ENCODE data around the gene TUBB6.

The TUBB6 gene

DNA sequence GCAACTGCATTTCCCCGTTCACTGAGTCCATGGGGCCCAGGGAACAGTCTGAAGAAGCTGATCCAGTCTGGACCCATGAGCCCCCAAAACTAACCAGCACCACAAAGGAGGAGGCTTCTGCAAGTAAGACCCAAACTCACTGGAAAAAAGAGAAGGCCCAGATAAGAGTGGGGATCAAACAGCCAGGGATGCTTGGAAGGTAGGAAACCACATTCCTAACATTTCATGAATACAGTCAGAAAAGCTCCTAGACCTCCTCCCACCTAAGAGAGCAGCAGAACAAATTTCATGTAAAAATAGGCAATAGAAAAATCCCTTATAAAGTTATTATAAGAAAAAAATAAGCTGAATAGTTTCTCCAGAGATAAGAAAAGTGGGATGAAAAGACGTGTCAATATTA, 30.3 kb downstream of the TUBB6 start:
- DNase-seq (ENCODE audit: low spot score) = no peak

DNA sequence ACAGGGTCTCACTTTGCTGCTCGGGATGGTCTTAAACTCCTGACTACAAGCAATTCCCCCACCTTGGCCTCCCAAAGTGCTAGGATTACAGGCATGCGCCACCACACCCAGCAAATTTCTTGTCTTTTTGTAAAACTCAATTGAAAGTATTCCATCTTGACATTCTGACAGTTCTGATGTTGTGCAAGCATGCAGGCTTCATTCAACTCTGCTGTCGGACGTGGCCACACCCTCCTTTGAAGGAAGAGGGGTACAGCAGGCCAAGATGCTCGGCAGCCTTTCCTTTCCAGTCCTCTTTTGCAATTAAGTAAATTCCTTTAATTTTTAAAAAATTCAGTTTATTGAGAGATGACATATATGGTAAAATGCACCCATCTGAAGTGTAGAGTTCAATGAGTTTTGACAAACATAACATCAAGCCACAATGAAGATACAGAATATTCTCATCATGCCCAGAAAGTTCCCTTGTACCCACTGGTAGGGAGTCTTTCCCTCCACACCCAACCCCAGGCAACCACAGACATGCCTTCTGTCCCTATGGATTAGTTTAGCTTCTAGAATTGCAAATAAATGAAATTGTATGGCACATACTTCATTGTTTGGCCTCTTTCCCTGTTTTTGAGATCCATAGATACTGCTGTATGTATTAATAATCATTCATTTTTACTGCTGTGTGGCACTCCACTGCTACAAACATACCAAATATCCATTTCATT, 33.1 kb downstream of the TUBB6 start:
- DNase-seq (ENCODE audit: low spot score) = no peak

DNA sequence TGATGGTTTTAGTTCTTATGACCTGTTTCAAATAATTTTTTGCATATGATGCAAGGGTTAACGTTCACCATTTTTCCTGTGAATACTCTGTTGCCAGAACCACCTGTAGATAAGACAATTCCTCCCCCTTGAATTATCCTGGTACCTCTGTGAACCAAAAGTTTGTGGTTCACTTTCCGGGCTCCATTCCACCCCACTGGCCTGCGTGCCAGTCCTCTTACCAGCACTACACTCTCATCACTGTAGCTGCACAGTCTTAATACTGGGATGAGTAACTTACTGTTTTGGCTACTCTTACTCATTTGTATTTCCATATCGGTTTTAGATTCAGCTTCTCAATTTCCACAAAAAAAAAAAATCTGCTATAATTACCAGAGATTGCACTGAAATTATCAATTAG, 34.6 kb downstream of the TUBB6 start:
- no peak for DNase-seq (ENCODE audit: low spot score)

DNA sequence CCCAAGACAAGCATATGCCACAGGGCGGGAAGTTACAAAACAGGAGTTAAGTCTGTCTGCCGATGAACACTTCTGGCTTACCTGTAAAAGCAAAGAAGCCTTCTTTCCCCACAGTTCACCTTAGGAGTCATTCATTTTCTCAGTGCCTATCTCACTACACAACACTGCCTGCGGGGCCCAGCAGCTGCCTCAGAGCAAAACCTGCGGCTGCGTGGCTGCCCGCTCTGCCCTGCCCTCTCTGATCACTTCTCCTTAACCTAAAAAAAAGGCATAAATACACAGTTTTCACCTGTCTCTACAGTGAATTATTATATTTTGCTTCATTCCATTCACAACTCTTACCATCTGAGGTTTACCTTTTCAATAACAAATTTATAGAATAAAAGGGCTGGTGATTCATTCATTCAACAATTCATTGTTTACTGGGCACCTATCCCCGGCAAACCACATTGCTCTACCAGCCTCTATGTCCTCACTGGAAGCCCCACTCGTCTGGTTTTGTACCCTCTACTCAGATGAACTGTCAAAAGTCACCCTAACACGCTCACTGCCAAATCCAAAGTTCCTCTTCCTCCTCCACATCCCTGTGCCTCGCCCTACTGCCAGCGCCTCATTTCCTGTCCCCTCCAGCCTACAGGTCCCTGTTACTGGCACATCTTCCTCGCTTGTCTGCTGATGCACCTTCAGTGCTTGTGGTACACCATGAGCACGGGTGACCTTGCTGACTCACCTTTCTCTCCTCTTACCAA, 37.6 kb downstream of the TUBB6 start:
- DNase-seq (ENCODE audit: low spot score) = no peak

DNA sequence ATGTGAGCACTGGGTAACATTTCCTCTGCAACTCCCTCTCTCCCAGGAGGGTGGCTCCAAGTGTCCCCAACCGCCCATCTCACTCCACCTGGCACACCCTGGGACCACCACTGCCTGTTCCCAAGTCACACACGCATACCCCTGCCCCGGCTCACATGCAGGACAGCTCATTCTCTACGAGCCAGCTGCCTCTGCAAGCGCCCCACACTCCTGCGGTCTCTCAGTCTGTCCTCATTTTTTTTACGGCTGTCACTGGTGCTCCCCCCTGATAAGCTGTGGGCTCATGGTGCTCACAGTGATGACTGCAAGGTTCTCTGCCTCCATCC, 38.2 kb downstream of the TUBB6 start:
- no peak for DNase-seq (ENCODE audit: low spot score)

DNA sequence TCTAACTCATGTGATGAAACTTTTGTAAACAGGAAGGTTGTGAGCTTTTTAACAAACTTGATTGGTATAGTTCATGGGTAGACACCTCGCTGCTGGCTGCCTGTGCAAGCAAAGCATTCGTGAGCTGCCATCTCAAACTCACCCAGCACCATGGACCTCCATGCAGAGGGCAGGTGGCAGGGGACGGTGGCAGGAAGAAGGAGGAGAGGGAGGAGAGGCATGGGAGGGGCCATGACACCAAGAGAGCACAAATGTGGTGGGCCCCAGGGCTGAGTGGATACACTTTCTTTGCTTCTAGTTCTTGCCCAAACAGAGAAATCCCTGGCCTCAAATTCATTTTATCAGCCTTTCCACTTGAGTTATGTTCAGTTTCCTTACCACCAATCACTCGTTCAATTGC, 39.9 kb downstream of the TUBB6 start:
- DNase-seq (ENCODE audit: low spot score) = no peak

DNA sequence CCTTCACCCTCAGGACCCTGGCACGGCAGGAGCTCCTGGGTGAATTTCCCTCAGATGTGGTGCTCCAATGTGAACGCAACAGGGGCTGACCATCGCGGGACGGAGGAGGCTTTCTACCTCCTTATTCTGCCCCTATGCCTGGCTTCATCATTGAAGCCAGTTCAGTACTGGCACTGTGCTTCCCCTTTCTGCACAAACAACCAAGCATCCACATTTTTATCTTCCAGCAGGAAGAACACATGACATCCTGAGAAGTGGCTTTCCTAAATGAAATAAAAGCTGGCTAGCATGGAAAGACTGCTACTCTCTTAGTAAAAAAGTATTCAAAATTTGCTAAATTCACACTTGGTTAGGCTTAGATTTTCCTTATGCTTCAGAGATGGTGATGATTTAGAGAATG, 44.1 kb downstream of the TUBB6 start:
- DNase-seq (ENCODE audit: low spot score) = no peak

DNA sequence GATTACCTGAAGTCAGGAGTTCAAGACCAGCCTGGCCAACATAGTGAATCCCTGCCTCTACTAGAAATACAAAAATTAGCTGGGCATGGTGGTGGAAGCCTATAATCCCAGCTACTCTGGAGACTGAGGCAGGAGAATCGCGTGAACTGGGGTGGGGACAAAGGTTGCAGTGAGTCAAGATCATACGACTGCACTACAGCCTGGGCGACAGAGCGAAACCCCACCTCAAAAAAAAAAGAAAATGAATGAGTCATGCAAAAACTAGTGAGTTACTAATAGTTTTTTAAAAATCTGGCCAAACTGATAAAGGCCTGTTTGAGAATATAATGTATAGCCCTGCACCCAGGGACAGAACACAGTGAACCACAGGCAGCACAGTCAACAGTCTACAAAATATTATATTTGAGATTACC, 51.5 kb downstream of the TUBB6 start:
- DNase-seq (ENCODE audit: low spot score) = peak; percentile 90

DNA sequence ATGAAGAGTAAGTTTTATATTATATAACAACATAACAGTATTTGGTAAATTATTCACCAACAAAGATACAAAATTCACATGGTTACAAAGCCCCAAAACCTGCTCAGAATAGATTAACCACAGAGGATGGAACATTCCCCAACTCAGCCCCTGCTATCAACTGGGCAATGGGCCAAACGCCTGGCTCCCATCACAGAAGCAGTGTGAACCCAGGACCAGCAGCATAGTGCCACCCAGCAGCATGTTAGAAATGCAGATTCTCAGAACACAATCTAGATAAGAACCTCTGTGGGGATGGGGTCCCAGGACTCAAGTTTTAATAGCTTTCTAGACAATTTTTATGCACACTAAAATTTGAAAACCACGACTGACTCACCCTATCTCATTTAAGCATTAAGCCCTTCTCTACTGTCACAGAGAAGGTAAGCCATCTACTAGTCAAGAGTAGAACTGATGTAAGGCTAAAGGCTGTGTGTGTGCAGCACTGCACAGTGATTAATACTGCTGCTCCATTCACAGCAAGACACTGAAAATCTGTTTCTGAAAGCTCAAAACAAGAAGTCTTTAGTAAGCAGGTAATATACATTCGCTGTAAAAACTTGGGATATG, 53.8 kb downstream of the TUBB6 start:
- peak; percentile 88 for DNase-seq (ENCODE audit: low spot score)

DNA sequence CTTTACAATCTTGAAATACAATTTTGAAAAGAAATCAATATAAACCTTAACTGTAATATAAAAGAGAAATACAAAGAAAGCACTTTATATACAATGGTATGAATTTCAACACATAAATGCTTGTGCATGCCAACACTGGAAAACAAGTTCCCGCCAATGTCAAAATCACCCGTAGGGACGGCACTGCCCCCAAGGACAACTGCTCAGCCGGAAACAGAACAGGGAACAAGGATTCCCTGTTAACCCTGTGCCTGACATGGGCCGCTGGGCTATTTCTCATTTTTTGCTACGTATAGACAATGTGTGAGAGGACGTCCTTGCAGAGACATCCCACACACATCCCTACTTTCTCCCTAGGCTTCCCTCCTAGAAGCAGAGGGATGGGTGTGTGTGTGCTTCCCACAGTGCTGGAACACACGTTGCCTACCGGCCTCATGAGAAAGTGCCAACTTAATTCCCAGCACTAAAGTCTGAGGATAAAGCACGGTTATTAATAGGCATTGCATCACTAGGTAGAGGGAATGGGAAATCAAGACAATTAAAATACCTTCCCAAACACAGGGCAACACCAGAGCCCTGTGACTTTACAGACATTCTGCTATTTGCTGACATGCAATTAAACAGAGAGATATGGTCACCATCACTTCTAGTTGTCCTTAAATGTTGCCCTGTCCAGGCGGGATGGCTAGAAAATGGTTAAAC, 54.6 kb downstream of the TUBB6 start:
- DNase-seq (ENCODE audit: low spot score) = no peak

DNA sequence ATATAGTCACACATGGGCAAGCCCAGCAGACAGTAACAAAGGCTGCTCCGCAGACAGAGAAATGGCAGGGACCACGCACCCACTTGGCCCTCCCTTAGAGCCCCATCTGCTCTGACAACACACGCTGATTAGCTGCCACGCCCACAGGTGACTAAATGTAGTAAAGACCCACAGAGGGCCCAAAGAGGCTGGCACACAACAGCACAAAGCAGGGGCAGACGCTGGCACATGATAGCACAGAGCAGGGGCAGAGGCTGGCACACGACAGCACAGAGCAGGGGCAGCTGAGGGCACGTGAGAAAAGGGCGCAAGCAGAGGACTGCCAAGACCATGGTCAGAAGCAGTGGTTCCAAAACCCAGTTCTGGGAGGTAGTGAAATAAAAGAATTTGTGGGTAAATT, 58.3 kb downstream of the TUBB6 start:
- DNase-seq (ENCODE audit: low spot score) = no peak

DNA sequence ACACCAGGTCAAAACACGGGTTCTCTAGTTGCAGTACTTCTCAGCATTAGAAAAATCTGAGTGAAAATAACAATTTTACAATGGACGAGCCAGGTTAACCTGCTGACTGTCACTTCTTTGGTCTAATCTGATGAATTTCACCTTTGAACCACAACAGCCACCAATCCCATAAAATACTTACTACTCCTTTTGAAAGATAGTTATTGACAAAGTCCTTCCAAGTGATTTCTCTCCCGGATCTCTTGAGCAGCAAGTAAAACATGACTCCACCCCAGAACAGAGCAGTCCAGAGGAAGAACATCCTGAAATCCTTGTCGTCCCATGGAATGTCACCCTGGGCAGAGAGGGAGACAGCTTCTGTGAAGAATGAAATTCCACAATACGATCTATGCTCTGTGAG, 58.7 kb downstream of the TUBB6 start:
- DNase-seq (ENCODE audit: low spot score) = no peak

DNA sequence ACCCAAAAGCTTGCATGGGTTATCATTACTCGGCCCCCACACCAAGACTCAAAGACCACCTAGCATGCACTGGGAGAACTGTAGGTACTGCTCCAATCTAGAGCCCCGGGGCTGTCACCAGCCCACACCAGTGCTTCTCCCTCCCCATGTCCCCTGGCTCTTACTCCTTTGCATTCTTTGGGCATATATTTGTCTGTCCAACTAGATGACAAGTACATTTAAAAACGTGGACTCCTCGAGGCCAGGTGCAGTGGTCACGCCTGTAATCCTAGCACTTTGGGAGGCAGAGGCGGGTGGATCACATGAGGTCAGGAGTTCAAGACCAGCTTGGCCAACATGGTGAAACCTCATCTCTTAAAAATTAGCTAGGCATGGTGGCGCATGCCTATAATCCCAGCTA, 61.2 kb downstream of the TUBB6 start:
- no peak for DNase-seq (ENCODE audit: low spot score)

DNA sequence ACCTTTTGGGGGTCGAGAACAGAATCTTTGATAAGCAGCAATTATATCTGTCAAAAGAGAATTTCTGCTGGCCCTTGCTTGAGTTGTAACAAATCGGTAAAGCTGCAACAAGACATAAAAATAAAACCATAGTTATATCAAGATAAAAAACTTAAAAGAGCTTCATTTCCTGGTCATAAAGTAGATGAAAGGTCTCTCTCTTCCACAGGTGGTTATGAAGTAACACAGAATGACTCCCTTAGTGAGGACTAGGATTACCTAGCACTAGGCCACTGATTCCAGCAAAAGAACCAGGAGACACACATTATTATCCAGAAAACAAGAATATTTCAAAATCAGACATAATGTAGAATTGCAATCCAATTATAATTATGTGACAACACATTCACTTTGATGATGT, 63.5 kb downstream of the TUBB6 start:
- DNase-seq (ENCODE audit: low spot score) = no peak

DNA sequence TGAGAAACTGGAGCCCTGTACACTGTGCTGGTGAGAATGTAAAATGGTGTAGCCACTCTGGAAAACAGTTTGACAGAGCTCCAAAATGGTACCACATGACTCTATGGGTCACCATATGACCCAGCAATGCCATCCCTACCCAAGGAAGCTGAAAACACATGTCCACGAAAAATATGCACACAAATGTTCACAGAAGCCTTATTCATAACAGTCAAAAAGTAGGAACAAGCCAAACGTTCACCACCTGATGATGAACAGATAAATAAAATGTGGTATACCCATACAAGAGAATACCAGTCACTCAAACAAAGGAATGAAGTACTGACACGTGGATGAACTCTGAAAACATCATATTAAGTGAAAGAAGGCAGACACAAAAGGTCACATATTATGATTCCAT, 64.4 kb downstream of the TUBB6 start:
- DNase-seq (ENCODE audit: low spot score) = no peak

DNA sequence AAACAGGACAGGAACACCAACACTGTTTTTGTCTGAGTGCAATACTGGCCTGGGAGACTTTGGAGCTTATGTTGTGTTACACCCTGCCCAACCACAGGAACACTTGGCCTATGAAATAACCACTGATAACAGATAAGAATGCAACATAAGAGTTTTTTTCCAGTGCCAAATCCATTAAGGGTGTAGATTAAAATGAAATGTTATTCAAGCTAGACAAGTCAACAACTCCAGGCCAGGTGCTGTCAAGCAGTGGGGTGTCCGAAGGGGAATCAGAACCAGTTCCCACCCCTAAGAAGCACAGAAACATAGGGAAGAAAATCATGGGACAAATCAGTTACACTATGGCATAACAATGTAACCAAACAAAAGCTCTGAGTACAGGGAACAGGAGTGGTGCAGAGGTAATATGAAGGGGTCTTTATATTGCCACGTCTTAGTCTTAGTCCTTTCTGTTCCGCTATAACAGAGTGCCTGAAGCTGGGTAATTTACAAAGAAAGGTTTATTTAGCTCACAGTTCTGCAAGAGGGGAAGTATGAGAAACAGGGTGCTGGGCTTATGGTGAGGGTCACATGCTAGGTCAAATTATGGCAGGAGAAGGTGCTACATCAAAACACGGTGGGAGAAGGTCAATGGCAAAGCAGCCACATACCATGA, 65.2 kb downstream of the TUBB6 start:
- peak; percentile 51 for DNase-seq (ENCODE audit: low spot score)

DNA sequence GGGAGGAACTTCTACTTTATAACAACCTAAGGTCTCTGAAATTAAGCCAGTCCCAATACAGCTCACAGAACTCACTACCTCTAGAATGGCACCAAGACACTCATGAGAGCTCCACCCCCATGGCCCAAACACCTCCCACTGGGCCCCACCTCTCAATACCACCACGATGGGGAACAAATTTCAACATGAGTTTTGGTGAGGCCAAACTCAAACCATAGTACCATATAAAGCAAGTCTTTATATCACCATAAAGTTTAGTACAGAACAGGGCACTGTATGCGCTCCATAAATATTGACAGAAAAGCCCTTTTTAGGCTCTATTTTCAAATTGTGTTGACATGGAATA, 65.7 kb downstream of the TUBB6 start:
- DNase-seq (ENCODE audit: low spot score) = no peak

DNA sequence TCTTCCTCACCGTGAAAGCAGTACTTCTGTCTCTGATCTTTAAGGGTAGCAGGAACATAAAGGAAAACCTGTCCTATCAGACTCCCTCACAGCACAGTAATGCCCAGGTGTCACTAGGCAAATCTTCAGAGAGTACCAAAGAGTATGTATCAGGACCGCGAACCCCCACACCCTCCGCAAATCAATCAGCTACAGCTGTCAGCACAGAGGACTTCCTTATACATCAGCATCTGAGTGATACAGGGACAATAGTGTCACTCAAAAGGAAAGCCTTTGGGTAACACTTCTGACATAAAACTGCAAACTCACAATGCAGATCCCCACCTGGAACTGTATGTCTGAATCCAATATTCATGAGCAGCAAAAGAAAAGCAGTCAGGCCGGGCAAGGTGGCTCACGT, 66.4 kb downstream of the TUBB6 start:
- no peak for DNase-seq (ENCODE audit: low spot score)

All from hematopoietic multipotent progenitor cell treated with erythropoietin and hydrocortisone succinate and interleukin-3 and kit ligand, for 15 days (in vitro differentiated cells).